Amniotic stem cell (primary cell): ENCODE results near the gene CASZ1.

Experiments used
- DNase-seq: peaks from one replicate; lab custom pipeline; 2025; lab: John Stamatoyannopoulos, UW

Gene CASZ1

GRCh38 chr1:10639011-10639774 lies 157.3 kb downstream of the CASZ1 start:
- DNase-seq = no peak

GRCh38 chr1:10638559-10639005 lies 157.9 kb downstream of the CASZ1 start:
- no peak for DNase-seq

- no peak for DNase-seq
Observed at GRCh38 chr1:10637834-10638558, 158.4 kb downstream of the CASZ1 start.

GRCh38 chr1:10637400-10637799 lies 159.0 kb downstream of the CASZ1 start:
- no peak for DNase-seq

- DNase-seq = no peak
Observed at GRCh38 chr1:10635992-10636391, 160.5 kb downstream of the CASZ1 start.

GRCh38 chr1:10635085-10635896 lies 161.2 kb downstream of the CASZ1 start:
- no peak for DNase-seq

GRCh38 chr1:10634428-10635084 lies 161.9 kb downstream of the CASZ1 start:
- DNase-seq = no peak

GRCh38 chr1:10634075-10634427 lies 162.4 kb downstream of the CASZ1 start:
- no peak for DNase-seq

- DNase-seq = no peak
Observed at GRCh38 chr1:10633416-10633815, 163.0 kb downstream of the CASZ1 start.

GRCh38 chr1:10632691-10633090 lies 163.8 kb downstream of the CASZ1 start:
- DNase-seq = no peak

GRCh38 chr1:10631811-10632593 lies 164.4 kb downstream of the CASZ1 start:
- DNase-seq = no peak

- DNase-seq = no peak
Observed at GRCh38 chr1:10631121-10631810, 165.2 kb downstream of the CASZ1 start.

- no peak for DNase-seq
Observed at GRCh38 chr1:10630661-10631120, 165.8 kb downstream of the CASZ1 start.

- DNase-seq = no peak
Observed at GRCh38 chr1:10629816-10630571, 166.5 kb downstream of the CASZ1 start.

GRCh38 chr1:10629091-10629815 lies 167.2 kb downstream of the CASZ1 start:
- DNase-seq = no peak

- no peak for DNase-seq
Observed at GRCh38 chr1:10628685-10629084, 167.8 kb downstream of the CASZ1 start.

- DNase-seq = no peak
Observed at GRCh38 chr1:10626791-10627410, 169.5 kb downstream of the CASZ1 start.

GRCh38 chr1:10626131-10626731 lies 170.2 kb downstream of the CASZ1 start:
- DNase-seq = no peak
